EH (cell line): ENCODE results near the gene TAL1.

Experiments
- DNase-seq: peaks from one replicate; pipeline ENCODE4 v3.0.0-alpha.2; 2015; ENCODE audit warnings: low read depth

TAL1 gene

GRCh38 chr1:47175227-47175934 lies 56.6 kb downstream of the TAL1 start:
- DNase-seq: peak; percentile 64

- no peak for DNase-seq
Measured at GRCh38 chr1:47174656-47175020, 57.4 kb downstream of the TAL1 start.

GRCh38 chr1:47172782-47173181 lies 59.2 kb downstream of the TAL1 start:
- no peak for DNase-seq
